Forelimb muscle (tissue), 1 donor: ENCODE data around the gene METTL8. TPM values are rescaled to one million over a fixed set of nuclear protein-coding genes. Genes with fewer than 3 reads are reported as not detected.
"Not testable (repeated sequence)": the region's sequence is repeated elsewhere in the genome, so short reads cannot be mapped to it uniquely, and the experiment has no call there.

Source experiments
- DNase-seq: peaks from one replicate; pipeline ENCODE4 v3.0.0-alpha.2; 2013; ENCODE audit warnings: low read depth
- polyA plus RNA-seq: library from polyadenylated mRNA; unstranded; fragments of 120-200 nt; gene quantifications from one replicate; pipeline ENCODE4 v1.2.1, GENCODE V29; 2013; ENCODE audit not compliant: insufficient read length

Gene METTL8
- polyA plus RNA-seq, 1 donor: 11.1 TPM

DNA sequence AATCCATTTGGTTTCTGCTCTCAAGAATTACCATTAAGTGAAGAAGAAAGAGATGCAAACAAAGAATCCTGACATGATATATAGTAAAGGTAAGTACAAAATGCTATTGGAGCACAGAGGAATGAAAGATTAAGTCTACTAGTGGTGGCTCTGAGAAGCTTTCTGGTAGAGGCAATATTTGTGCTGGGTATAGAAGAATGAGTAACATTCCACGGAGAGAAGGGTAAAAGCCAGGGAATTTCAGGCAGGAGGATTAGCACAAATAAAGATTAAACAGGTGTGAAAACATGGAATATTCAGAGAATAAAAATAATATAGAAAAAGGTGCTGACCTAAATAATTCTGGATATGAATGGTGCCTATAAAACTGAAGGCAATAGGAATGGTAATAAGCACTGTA is 31.8 kb downstream of the METTL8 start:
- no peak for DNase-seq

- no peak for DNase-seq
Measured at GRCh38 chr2:171400395-171400794, 33.4 kb downstream of the METTL8 start.

- DNase-seq: no peak
Measured at GRCh38 chr2:171399292-171399691, 34.5 kb downstream of the METTL8 start.

DNA sequence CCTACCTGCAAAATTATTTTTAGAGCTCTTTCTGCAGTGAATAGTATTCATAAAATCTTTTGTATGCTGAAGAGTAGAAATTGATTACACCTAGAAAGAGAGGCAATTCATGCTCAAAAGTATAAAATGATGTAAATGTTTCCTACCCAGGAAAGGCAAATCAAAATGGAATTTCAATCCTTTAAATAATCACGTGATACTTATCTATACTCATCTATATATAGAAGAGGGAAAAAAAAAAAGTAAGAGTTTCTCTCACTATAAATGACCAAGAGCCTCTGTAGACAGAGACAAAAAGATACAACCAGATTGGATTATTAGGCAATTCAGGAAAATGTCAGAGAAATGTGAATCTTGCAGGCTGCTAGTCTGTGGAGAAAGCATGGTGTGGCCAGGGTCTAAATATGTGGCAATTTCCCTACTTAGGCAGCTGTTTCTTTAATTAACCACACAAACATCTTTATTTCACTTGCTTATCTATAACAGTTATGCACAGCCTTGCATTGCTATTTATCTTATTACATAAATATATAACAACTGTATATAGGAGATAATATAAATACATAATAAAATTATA is 39.5 kb downstream of the METTL8 start:
- DNase-seq: no peak

GRCh38 chr2:171393487-171393886 is 40.3 kb downstream of the METTL8 start:
- no peak for DNase-seq

- DNase-seq: no peak
Measured at GRCh38 chr2:171391532-171391931, 42.3 kb downstream of the METTL8 start.

- DNase-seq: no peak
Measured at GRCh38 chr2:171390941-171391516, 42.8 kb downstream of the METTL8 start.

DNA sequence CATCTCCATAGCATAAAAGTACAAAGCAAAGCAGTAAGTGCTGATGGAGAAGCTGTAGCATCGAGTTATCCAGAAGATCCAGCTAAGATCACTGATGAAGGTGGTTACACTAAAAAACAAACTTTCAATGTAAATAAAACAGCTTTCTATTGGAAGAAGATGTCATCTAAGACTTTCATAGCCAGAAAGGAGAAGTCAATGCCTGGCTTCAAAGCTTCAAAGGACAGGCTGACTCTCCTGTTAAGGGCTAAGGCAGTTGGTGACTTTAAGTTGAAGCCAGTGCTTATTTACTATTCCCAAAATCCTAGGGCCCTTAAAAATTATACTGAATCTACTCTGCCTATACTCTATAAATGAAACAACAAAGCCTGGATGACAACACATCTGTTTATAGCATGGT is 44.0 kb downstream of the METTL8 start:
- no peak for DNase-seq

GRCh38 chr2:171389325-171389724 is 44.5 kb downstream of the METTL8 start:
- DNase-seq: no peak

DNA sequence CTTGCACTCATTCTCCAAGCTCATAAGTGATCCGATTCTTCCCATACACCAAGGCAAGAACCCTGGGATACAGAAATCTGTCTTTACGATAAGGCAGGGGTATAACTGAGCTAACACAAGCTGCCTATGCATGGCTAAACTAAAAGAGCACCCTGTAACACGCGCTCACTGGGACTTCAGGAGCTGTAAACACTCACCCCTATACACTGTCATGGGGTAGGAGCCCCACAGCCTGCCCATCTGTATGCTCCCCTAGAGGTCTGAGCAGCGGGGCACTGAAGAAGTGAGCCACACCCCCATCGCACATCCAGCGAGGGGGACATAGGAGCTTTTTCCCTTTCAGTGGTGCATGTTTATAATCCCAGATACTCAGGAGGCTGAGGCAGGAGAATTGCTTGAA is 46.7 kb downstream of the METTL8 start:
- no peak for DNase-seq

GRCh38 chr2:171386627-171387026 is 47.2 kb downstream of the METTL8 start:
- DNase-seq: no peak

- no peak for DNase-seq
Measured at GRCh38 chr2:171383134-171383533, 50.7 kb downstream of the METTL8 start.

DNA sequence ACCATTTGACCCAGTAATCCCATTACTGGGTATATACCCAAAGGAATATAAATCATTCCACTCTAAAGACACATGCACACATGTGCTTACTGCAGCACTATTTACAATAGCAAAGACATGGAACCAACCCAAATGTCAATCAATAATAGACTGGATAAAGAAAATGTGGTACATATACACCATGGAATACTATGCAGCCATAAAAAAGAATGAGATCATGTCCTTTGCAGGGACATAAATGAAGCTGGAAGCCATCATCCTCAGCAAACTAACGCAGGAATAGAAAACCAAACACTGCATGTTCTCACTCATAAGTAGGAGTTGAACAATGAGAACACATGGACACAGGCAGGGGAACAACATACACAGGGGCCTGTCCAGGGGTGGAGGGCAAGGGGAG is 51.6 kb downstream of the METTL8 start:
- not testable (repeated sequence) for DNase-seq

DNA sequence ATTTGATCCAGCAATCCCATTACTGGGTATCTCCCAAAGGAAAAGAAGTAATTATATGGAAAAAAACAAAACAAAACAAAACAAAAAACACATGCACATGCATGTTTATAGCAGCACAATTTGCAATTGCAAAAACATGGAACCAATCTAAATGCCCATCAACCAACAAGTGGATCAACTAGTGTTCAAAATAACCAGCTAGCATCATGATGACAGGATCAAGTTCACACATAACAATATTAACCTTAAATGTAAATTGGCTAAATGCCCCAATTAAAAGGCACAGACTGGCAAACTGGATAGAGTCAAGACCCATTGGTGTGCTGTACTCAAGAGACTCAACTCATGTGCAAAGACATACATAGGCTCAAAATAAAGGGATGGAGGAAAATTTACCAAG is 55.9 kb downstream of the METTL8 start:
- DNase-seq: not testable (repeated sequence)

GRCh38 chr2:171367692-171368091 is 66.1 kb downstream of the METTL8 start:
- DNase-seq: no peak

GRCh38 chr2:171365778-171366177 is 68.0 kb downstream of the METTL8 start:
- no peak for DNase-seq

GRCh38 chr2:171365232-171365631 is 68.6 kb downstream of the METTL8 start:
- DNase-seq: no peak

DNA sequence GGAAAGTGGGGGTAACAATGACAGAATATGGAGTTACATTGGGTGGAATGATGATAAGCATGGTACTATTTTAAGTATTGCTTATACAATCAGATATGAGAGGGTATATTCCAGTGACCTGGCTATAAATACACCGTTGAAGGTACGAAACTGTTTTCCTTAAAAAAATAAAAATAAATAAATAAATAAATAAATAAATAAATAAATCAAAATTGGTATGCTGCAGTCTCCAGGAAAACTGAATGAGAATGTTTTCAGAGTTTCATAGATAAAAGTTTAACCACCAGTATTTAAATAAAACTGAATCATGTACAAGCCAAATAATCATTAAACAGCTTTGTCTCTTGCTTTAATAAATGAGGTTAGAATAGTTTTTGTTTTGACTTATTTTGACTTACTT is 71.4 kb downstream of the METTL8 start:
- DNase-seq: no peak

DNA sequence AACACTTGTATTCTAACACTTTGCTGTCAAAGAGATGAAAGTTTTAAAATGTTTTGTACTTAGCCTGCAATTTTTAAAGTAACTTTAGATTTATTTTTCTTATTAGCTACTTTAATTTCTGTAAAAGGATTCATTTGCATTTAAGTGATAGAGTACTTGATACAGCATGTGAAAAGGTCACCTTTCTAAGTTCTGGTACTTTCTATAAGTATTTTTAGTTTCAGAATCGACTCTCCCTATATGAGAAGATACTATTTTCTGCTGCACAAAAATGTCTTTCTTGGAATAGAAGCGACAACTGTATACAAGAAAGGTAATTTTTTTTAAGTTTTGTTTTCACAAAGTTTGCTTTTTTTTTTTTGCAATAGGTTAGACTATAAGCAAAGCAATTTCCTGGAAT is 72.9 kb downstream of the METTL8 start:
- DNase-seq: no peak

DNA sequence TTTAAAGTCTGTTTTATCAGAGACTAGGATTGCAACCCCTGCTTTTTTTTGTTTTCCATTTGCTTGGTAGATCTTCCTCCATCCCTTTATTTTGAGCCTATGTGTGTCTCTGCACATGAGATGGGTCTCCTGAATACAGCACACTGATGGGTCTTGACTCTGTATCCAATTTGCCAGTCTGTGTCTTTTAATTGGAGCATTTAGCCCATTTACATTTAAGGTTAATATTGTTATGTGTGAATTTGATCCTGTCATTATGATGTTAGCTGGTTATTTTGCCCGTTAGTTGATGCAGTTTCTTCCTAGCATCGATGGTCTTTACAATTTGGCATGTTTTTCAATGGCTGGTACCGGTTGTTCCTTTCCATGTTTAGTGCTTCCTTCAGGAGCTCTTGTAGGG is 80.0 kb downstream of the METTL8 start:
- DNase-seq: not testable (repeated sequence)

GRCh38 chr2:171348056-171348455 is 85.7 kb downstream of the METTL8 start:
- no peak for DNase-seq

- DNase-seq: peak; percentile 24
Measured at GRCh38 chr2:171347591-171348032, 86.2 kb downstream of the METTL8 start.

DNA sequence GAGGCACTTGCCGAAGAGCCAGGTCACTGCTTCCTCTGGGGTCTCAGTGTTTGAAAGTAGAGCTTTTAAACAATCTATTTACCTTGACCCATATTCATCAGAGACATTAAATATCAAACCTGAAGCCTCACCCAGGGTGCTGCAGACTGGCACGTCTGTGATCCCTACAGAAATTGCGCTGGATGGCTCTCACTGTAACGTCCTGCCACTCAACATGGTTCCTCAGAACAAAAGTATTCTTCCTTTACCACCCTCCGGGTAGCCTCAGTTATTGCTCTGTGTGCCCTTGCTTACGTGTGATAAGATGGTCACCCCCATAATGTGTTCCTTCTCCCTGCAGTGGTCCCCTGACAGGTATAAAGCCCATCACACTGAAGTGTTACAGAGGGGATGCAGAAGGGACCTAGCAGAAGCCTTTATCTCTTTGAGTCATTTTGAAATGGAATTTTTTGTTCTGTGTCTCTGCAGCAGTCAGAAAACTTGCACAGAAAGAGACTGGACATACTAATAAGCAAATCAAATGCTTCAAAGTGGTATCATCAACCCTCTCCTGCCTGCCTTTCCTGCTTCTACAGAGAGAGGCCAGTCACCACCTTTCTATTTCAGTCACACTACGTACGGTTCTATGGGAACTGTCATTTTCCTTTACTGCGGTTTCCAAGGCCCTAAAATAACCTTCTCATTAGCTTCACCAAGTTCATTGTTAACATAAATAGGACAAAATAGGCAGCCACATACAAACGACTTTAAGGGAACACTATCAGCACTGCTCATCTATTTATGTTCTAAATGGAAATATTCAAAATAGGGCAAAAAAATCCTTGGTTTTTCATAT is 86.8 kb downstream of the METTL8 start:
- no peak for DNase-seq
